ENCODE measurements around the gene GNPNAT1.
"Not testable (repeated sequence)": the region's sequence is repeated elsewhere in the genome, so short reads cannot be mapped to it uniquely, and the experiment has no call there.

Gene GNPNAT1

GRCh38 chr14:52729585-52729924 lies 61.9 kb downstream of the GNPNAT1 start:
- DNase-seq (ENCODE audit: low read depth in 1 of 2, low spot score in 1 of 2) = no peak

GRCh38 chr14:52729035-52729434 lies 62.4 kb downstream of the GNPNAT1 start:
- not testable (repeated sequence) for DNase-seq (ENCODE audit: low read depth in 1 of 2, low spot score in 1 of 2)

GRCh38 chr14:52727509-52727908 lies 63.9 kb downstream of the GNPNAT1 start:
- not testable (repeated sequence) for DNase-seq (ENCODE audit: low read depth in 1 of 2, low spot score in 1 of 2)

Measured in activated T-helper 1 cell treated with anti-CD3 and anti-CD28 coated beads, Interleukin-2, amount 50 U/mL, for 16 hours (primary cell).